Prostate gland (tissue), 2 donors: Measurements from ENCODE around the gene RCOR1. TPM values are rescaled to one million over a fixed set of nuclear protein-coding genes. Genes with fewer than 3 reads are reported as not detected.

Experiments used
- DNase-seq: peaks from one replicate; pipeline ENCODE4 v3.0.0-alpha.2; 2019; ENCODE audit warnings: low spot score
- H3K27ac ChIP-seq, 2 donors: fragments of 200-600 bp; sonication (generic); 2 replicates each; pipeline ENCODE4 v1.5.1; 2017 to 2019
- H3K27me3 ChIP-seq: fragments of 200-600 bp; sonication (generic); replicated peaks from 2 replicates; pipeline ENCODE4 v1.5.1; 2019; ENCODE audit not compliant: insufficient read depth
- H3K36me3 ChIP-seq, 2 donors: fragments of 200-600 bp; sonication (generic); 1 replicate in 1 of 2; 2 replicates in 1 of 2; pipeline versions ENCODE4 v1.5.1 to v1.8.1; 2017 to 2019
- H3K4me1 ChIP-seq: fragments of 200-600 bp; sonication (generic); replicated peaks from 2 replicates; pipeline ENCODE4 v1.5.1; 2019
- H3K4me3 ChIP-seq, 2 donors: fragments of 200-600 bp; sonication (generic); 2 replicates each; pipeline ENCODE4 v1.5.1; 2017 to 2019
- H3K9me3 ChIP-seq: fragments of 200-600 bp; sonication (generic); 2 replicates; pipeline ENCODE4 v1.5.1; 2017
- POLR2A ChIP-seq: fragments of 450-650 bp; IDR thresholded peaks from one replicate; pipeline ENCODE4 v1.6.1; 2016; ENCODE audit warnings: antibody characterized with exemption, mild to moderate bottlenecking
- POLR2AphosphoS5 ChIP-seq: sonication (generic); formaldehyde crosslinking; IDR thresholded peaks from one replicate; pipeline ENCODE4 v1.6.1; 2017; ENCODE audit warnings: antibody characterized with exemption
- whole genome bisulfite sequencing: methylation state at CpG from one replicate; pipeline ENCODE4 v1.1.5; 2018; 5-methylcytosine and 5-hydroxymethylcytosine counted together
- intact Hi-C: fragments of 100-400 bp; cut with DNase I; formaldehyde crosslinking; loops from one replicate; pipeline ENCODE4 v1.14.2; 2022
- total RNA-seq, 2 donors: library from RNA; depleted of rRNA; stranded (reverse); fragments of >200 nt; gene quantifications; one replicate each; pipeline ENCODE4 v1.1.0, GENCODE V29; 2016
- TF ChIP-seq, protein P1 (sequence below), 4 experiments: fragments of 200-600 bp in 2 of 4; fragments of 450-650 bp in 2 of 4; sonication (generic) in 2 of 4; IDR thresholded peaks; 1 replicate in 3 of 4; 2 replicates in 1 of 4; pipeline ENCODE4 v1.5.1; 2016 to 2019; ENCODE audit warnings: antibody characterized with exemption in 4 of 4, mild to moderate bottlenecking in 2 of 4, moderate library complexity in 2 of 4

Gene RCOR1
- total RNA-seq, 2 donors from 2014 or later, result 14.4 to 26.6 TPM

DNA sequence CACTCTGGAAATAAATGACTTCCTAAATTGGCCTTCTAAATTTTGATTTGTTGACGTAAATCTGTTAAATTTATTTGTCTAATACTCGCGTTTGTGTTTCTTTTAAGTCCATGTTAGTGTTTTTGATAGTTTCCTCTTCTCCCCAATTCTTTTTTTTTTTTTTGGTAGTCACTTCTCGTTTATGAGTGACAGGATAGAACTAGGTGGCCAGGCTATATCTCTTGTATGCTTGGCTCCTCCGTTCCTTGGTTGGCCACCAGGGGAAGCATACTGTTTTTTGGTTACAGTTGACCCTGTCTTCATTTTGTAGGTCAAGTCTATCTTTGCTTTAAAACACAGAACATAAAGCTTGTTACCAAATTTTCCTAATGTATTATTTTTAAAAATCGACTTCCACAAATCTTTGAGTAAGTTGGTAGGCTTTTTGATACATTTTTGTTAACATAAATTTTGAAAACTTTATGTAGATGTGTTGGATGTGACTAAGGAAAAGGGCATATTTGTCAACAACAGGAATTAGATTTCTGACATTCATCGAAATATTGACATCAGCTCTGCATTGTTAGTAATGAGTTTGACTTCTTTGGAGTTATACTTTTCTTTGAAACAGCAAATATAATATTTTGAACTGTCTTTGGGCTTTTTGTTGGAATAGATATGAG is 2.2 kb downstream of the RCOR1 start:
- peak; percentile 42 for DNase-seq
- Histone ChIP-seq H3K4me3 (peak overlapping the region in 1 of 2 donors; percentile 61), H3K27ac (peak overlapping the region in 1 of 2 donors; percentile 93), H3K4me1 (no peaks in the 10 kb centered on the region), H3K36me3 (no peaks in the 10 kb centered on the region), H3K27me3 (no peaks in the 10 kb centered on the region), H3K9me3 (no peaks in the 10 kb centered on the region)
- peak; percentile 29 for TF ChIP-seq POLR2AphosphoS5
- TF ChIP-seq, protein P1, sequence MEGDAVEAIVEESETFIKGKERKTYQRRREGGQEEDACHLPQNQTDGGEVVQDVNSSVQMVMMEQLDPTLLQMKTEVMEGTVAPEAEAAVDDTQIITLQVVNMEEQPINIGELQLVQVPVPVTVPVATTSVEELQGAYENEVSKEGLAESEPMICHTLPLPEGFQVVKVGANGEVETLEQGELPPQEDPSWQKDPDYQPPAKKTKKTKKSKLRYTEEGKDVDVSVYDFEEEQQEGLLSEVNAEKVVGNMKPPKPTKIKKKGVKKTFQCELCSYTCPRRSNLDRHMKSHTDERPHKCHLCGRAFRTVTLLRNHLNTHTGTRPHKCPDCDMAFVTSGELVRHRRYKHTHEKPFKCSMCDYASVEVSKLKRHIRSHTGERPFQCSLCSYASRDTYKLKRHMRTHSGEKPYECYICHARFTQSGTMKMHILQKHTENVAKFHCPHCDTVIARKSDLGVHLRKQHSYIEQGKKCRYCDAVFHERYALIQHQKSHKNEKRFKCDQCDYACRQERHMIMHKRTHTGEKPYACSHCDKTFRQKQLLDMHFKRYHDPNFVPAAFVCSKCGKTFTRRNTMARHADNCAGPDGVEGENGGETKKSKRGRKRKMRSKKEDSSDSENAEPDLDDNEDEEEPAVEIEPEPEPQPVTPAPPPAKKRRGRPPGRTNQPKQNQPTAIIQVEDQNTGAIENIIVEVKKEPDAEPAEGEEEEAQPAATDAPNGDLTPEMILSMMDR (IDR thresholded peaks at IDR 0.05), result peak; percentile 39 to 81 (median 62)
- no peak for TF ChIP-seq POLR2A
- intact Hi-C loops, result loop anchor here (5.0 kb wide), 1 partner anchor 67 kb away; no protein-coding TSS in a partner anchor
- 19% methylated on average over 7 of the region's 7 CpGs for WGBS

DNA sequence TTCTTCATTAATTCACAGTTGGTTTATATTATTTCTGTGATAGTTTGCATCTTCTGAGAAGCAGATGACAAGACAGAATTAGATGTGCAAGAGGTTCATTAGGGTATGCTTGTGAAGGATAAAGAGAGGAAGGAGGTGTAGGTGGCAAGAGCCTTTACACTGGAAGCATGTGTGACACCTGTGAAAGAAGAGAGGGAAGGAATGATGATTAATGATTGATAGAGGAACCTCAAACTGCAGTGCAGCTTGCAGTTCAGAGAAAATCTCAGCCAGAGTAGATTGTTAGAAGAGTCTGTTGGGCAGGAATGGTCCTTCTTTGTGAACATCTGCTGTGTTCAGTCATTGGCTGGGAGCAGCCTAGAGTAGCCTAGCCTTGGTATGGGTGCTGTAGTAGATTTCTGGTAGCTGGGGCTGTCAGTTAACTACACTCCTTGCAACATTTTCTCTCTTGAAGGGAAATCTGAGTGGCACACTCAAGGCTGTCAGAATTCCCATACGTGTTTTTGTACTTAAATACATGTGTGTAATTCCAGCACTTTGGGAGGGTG is 9.0 kb downstream of the RCOR1 start:
- TF ChIP-seq, protein P1 (IDR thresholded peaks at IDR 0.05), result no peak
- TF ChIP-seq POLR2AphosphoS5 (no peak), POLR2A (no peak)
- Histone ChIP-seq H3K4me3 (no peak overlapping the region), H3K27ac (no peak overlapping the region), H3K9me3 (no peaks in the 10 kb centered on the region), H3K4me1 (no peaks in the 10 kb centered on the region), H3K27me3 (no peaks in the 10 kb centered on the region), H3K36me3 (no peaks in the 10 kb centered on the region)
- no peak for DNase-seq
- intact Hi-C loops, result no loop called here
- 100% methylated on average over 1 of the region's 1 CpG for WGBS

DNA sequence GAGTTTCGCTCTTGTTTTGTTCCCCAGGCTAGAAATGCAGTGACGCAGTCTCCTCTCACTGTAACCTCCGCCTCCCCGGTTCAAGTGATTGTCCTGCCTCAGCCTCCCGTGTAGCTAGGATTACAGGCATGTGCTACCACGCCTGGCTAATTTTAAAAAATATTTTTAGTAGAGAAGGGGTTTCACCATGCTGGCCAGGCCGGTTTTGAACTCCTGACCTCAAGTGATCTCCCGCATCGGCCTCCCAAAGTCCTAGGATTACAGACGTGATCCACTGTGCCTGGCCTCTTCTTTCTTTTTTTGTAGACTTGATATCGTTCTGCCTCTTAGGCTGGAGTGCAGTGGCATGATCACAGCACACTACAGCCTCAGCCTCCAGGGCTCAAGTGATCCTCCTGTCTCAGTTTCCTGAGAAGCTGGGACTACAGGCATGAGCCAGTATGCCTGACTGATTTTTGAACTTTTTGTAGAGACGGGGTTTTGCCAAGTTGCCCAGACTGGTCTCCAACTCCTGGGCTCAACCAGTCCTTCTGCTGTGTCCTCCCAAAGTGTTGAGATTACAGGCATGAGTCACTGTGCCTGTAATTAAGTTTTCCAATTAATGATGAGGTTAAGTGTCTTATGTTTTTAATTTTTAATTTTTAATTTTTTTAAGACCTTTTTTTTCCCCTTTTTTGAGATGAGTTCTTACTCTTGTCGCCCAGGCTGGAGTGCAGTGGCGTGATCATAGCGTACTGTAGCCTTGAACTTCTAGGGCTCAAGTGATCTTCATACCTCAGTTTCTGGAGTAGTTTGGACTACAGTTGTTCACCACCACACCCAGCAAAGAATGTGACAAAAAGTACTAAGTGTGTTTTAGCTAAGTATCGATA is 10.2 kb downstream of the RCOR1 start:
- TF ChIP-seq POLR2A (no peak), POLR2AphosphoS5 (no peak)
- TF ChIP-seq, protein P1 (IDR thresholded peaks at IDR 0.05), result no peak
- no peaks in the 10 kb centered on the region for H3K36me3 ChIP-seq
- H3K4me3 ChIP-seq, result no peak overlapping the region
- no peak overlapping the region for H3K27ac ChIP-seq
- H3K9me3 ChIP-seq, result no peaks in the 10 kb centered on the region
- intact Hi-C loops, result no loop called here
- no peaks in the 10 kb centered on the region for H3K27me3 ChIP-seq
- WGBS, result 79% methylated on average over 16 of the region's 16 CpGs
- no peak for DNase-seq
- H3K4me1 ChIP-seq, result no peaks in the 10 kb centered on the region

DNA sequence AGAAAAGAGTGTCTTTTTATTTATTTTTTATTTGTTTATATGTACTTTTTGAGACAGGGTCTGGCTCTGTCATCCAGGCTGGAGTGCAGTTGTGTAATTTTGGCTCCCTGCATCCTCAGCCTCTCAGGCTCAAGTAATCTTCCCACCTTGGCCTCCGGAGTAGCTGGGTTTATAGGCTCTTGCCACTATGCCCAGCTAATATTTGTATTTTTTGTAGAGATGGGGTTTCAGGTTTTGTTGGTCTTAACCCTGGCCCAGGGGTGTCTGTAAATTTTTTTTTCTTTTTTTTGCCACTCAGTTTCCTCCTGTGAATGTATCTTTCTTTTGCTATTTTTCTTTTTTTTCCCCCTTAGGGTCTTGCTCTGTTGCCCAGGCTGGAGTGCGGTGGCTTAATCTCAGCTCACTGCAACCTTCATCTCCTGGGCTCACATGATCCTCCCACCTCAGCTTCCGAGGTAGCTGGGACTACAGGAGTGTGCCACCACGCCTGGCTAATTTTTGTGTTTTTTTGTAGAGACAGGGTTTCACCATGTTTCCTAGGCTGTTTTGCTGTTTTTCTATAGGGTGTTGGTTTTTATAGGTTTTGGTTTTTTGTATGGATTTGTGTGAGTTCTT is 11.0 kb downstream of the RCOR1 start:
- Histone ChIP-seq H3K36me3 (no peaks in the 10 kb centered on the region), H3K27ac (no peak overlapping the region), H3K4me3 (no peak overlapping the region), H3K9me3 (no peaks in the 10 kb centered on the region), H3K4me1 (no peaks in the 10 kb centered on the region), H3K27me3 (no peaks in the 10 kb centered on the region)
- WGBS, result 70% methylated on average over 4 of the region's 4 CpGs
- intact Hi-C loops, result no loop called here
- no peak for TF ChIP-seq POLR2AphosphoS5
- TF ChIP-seq, protein P1 (IDR thresholded peaks at IDR 0.05), result no peak
- no peak for TF ChIP-seq POLR2A
- DNase-seq, result no peak
